Duodenal mucosa (tissue), 2 donors: ENCODE results near the gene AFTPH.
A peak's percentile ranks its signal among the peaks of the same experiment; 100 is the strongest.

Experiments
- H3K27ac ChIP-seq: one replicate; pipeline ENCODE4 v1.7.0; 2013; ENCODE audit warnings: low read depth, low read length
- H3K27me3 ChIP-seq, 2 donors: one replicate each; pipeline ENCODE4 v1.7.0; 2013; ENCODE audit warnings: low read length in 2 of 2, control low read depth in 1 of 2; ENCODE audit not compliant: insufficient read depth in 2 of 2, control insufficient read depth in 1 of 2
- H3K36me3 ChIP-seq, 2 donors: one replicate each; pipeline ENCODE4 v1.7.0; 2013; ENCODE audit warnings: low read length in 2 of 2, control low read depth in 1 of 2; ENCODE audit not compliant: insufficient read depth in 2 of 2, control insufficient read depth in 1 of 2
- H3K4me1 ChIP-seq, 2 donors: one replicate each; pipeline ENCODE4 v1.7.0; 2013; ENCODE audit warnings: low read length in 2 of 2, control low read depth in 1 of 2; ENCODE audit not compliant: insufficient read depth in 2 of 2, control insufficient read depth in 1 of 2
- H3K4me3 ChIP-seq, 2 donors: one replicate each; pipeline ENCODE4 v1.7.0; 2013; ENCODE audit warnings: low read length in 2 of 2, low read depth in 1 of 2
- H3K9ac ChIP-seq, 2 donors: one replicate each; pipeline ENCODE4 v1.7.0; 2013; ENCODE audit warnings: low read length in 2 of 2, low read depth in 1 of 2
- H3K9me3 ChIP-seq, 2 donors: one replicate each; pipeline ENCODE4 v1.7.0; 2013; ENCODE audit warnings: low read length in 2 of 2, control low read depth in 1 of 2; ENCODE audit not compliant: control insufficient read depth in 1 of 2

AFTPH gene, protein sequence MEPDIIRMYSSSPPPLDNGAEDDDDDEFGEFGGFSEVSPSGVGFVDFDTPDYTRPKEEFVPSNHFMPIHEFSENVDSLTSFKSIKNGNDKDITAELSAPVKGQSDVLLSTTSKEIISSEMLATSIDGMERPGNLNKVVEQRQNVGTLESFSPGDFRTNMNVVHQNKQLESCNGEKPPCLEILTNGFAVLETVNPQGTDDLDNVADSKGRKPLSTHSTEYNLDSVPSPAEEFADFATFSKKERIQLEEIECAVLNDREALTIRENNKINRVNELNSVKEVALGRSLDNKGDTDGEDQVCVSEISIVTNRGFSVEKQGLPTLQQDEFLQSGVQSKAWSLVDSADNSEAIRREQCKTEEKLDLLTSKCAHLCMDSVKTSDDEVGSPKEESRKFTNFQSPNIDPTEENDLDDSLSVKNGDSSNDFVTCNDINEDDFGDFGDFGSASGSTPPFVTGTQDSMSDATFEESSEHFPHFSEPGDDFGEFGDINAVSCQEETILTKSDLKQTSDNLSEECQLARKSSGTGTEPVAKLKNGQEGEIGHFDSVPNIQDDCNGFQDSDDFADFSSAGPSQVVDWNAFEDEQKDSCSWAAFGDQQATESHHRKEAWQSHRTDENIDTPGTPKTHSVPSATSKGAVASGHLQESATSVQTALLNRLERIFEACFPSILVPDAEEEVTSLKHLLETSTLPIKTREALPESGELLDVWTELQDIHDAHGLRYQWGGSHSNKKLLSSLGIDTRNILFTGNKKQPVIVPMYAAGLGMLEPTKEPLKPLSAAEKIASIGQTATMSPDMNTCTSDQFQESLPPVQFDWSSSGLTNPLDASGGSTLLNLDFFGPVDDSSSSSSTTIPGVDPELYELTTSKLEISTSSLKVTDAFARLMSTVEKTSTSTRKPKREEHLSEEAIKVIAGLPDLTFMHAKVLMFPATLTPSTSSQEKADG

DNA sequence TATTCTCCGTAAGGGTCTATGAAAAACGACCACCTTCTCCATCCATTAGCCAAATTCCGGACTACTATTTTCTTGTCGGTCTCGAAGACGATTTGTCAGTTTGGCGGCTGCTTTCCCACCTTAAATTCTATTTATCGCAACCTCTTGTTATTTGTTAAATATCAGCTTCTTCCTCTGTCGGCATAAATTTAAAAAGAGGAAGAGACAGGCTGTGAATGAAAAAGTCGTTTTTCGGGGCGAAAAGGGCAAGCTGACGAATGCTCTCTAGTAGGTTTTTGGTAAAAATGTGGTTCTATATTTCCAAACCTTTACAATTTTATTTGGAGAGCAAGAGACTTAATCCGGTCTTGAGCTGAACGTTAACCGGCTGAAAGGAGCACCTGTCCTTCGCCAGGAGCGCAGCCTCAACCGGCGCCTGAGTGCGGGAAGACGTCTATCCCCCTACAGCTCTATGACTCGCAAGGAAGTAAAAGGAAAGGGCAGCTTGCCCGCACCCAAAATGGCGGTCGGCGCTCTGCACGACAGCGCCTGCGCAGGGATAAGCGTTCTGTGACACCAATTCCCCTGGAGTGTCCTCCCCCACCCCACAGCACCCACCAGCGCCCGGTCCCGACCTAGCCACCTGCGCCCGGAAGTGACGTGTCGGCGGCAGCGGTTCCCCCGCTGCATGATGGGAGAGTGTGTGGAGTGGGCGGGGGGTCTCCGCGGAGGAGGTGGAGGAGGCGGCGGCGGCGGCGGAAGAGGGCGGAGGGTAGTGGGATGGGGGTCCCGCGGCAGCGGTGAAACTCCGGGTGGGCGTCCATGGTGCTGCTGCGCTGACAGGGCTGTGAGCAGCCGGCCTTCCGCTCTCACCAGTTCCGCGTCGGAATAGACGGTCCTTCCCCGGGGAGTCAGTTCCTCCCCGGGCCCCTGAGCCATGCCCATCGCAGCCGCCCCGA, at the start of gene AFTPH:
TSS of gene AFTPH (plus strand) at position 663 of the 938 bp plus-strand sequence. CDS start 27,147 bp downstream, outside the sequence.
- H3K9ac ChIP-seq = peak within 1 kb of the TSS; percentile 87 to 97
- H3K4me3 ChIP-seq = peak within 1 kb of the TSS; percentile 93 to 100
- no peaks in the 10 kb centered on the region for H3K9me3 ChIP-seq
- H3K4me1 ChIP-seq = peaks cover 8 to 29% of the 10 kb centered on the region in 2 donors
- H3K27me3 ChIP-seq = no peaks in the 10 kb centered on the region
- H3K36me3 ChIP-seq = no peaks in the 10 kb centered on the region
- H3K27ac ChIP-seq = peak within 1 kb of the TSS; percentile 94

DNA sequence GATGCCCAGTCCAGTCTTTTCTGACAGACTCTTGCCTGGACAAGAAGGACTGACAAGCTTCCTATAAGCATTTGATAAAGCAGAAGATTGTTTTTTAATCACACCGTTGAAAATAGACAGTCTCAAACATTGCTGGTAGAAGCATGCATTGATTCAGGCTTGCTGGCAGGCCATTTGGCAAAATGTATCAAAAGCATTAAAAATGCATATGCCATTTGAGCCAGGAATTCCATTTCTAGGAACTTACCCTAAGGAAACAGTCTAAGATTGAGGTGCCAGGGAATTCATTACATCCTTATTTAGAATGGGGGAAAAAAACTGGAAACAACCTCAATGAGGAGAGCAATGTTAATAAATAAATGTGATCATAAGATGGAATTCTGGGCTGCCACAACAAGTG, 49.5 kb upstream of the AFTPH start:
- Histone ChIP-seq H3K4me1 (peaks cover 0 to 10% of the 10 kb centered on the region in 2 donors), H3K36me3 (no peaks in the 10 kb centered on the region), H3K9ac (no peak overlapping the region), H3K9me3 (no peaks in the 10 kb centered on the region), H3K4me3 (no peak overlapping the region), H3K27ac (no peak overlapping the region), H3K27me3 (no peaks in the 10 kb centered on the region)

DNA sequence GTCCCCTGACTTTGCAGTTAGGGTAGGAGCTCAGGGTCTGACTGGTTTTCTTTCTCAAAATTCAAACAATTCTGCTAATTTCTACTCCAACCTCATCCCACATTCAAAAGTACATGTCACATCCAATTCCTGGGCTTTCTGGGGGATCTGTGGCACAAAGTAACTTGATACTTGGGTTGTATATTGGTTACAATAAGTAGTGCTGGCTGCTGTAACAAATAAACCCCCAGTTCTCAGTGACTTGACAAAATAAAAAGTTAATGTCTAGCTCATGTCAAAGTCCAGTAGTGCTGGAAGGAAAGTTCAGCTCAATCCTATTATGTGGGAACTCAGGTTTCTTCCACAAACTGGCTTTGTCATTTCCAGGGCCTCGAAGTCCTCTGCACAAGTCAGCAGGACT, 47.1 kb upstream of the AFTPH start:
- Histone ChIP-seq H3K9me3 (no peaks in the 10 kb centered on the region), H3K4me1 (peaks cover 0 to 7% of the 10 kb centered on the region in 2 donors), H3K27ac (no peak overlapping the region), H3K9ac (no peak overlapping the region), H3K27me3 (no peaks in the 10 kb centered on the region), H3K36me3 (no peaks in the 10 kb centered on the region), H3K4me3 (no peak overlapping the region)

DNA sequence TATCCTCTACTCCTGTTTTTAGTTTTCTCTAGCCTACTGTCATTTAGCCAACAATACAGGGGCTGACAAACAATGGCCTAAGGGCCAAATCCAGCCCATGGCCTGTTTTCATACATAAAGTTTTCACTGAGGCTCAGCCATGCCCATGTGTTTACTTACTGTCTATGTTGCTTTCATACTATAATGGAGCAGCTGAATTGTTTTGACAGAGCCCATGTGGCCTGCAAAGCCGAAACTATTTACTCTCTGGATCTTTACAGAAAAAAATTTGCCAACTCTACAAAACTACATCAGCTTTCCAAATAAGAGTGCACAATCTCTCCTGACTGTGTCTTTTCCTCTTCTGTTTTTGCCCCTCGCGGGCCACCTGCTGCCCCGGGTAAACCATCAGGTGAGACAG, 46.1 kb upstream of the AFTPH start:
- Histone ChIP-seq H3K9ac (no peak overlapping the region), H3K36me3 (no peaks in the 10 kb centered on the region), H3K27ac (no peak overlapping the region), H3K9me3 (no peaks in the 10 kb centered on the region), H3K4me3 (no peak overlapping the region), H3K27me3 (no peaks in the 10 kb centered on the region), H3K4me1 (peaks cover 3 to 7% of the 10 kb centered on the region in 2 donors)

DNA sequence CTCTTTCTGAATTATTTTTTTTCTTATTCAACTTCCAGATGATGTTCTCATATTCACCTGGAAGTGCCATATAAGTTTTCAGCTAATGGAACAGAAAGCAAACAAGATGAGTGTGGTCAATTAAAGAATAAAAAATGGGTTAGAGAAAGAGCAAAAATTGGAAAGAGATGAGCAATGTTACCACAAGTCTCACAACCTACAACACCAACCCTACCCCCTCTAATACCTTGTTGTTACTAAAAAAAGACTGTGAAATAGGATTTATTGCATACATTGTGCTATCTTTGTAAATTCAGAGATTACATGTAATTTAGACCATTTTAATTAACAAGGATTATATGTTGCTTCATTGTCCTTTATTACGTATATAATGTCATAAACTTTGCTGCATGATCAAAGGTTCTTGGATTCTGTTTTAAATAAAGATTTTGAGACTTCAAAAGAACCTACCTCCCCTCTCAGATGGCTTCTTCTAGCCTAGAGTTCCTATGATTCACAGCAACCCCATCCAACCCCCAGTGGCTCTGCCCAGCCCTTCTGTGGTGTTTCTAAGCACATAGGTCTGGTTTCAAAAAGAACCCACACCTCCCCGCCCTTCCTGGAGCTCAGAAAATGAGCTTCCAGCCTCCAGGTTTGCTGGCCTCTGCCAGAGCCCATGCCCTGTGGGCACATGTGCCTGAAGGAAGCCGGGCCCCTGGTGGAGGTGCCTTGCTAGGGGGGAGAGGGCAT, 45.5 kb upstream of the AFTPH start:
- Histone ChIP-seq H3K4me1 (peaks cover 6 to 7% of the 10 kb centered on the region in 2 donors), H3K36me3 (no peaks in the 10 kb centered on the region), H3K27me3 (no peaks in the 10 kb centered on the region), H3K27ac (no peak overlapping the region), H3K9ac (no peak overlapping the region), H3K9me3 (no peaks in the 10 kb centered on the region), H3K4me3 (no peak overlapping the region)

DNA sequence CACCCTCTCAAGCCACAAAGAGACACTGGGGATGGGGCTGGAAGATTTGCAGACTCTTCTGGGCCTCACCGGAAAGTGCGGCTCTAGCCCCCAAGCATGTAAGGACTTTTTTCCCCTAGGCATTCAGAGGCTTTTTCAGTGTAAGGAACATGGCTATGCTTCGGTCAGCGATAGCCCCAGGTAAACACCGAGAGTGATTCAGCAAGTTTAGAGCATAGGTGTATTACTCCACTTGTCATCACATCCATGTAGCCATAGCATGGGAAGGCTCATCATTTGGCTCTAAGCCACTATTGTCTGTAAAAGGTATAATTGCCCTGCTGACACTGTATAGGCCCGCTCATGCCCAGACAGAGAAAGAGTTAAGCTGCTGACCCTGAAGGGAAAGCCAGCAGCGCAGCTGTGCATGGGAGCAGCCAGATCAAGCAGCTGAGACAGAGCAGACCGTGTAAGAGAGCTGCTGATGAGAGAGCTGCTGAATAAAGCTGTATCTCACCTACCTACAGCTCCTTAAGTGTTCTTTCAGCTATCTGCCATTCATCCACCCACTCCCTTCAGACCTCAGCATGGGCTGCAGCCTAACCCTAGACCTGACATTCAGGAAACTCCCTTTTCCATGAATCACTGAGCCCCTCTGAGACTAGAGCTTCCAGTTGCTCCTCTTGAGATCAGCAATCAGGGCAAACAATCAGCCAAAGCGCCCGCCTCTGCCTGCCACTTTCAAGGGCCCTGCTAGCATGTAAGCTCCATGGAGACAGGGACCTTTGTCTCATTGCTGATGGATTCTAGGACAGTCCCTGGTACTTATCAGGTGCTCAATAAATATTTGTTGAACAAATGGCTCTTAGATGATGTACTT, 44.6 kb upstream of the AFTPH start:
- H3K27ac ChIP-seq = no peak overlapping the region
- no peak overlapping the region for H3K4me3 ChIP-seq
- H3K36me3 ChIP-seq = no peaks in the 10 kb centered on the region
- H3K9me3 ChIP-seq = no peaks in the 10 kb centered on the region
- no peak overlapping the region for H3K9ac ChIP-seq
- H3K4me1 ChIP-seq = peaks cover 6 to 7% of the 10 kb centered on the region in 2 donors
- no peaks in the 10 kb centered on the region for H3K27me3 ChIP-seq

DNA sequence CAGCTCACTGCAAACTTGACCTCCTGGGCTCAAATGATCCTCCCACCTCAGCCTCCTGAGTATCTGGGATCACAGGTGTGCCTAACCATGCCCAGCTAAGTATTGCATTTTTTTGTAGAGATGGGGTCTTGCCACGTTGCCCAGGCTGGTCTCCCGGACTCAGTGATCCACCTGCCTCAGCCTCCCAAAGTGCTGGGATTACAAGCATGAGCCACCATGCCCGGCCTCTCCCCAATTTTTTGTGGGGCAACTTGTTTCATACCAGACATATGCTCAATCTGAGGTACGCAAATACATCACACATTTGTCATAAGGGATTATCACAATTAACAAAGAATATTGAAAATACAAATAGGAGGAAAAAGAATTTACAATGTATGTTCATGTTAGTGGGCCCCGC, 42.5 kb upstream of the AFTPH start:
- H3K9me3 ChIP-seq = no peaks in the 10 kb centered on the region
- H3K27ac ChIP-seq = no peak overlapping the region
- peaks cover 6 to 7% of the 10 kb centered on the region in 2 donors for H3K4me1 ChIP-seq
- no peak overlapping the region for H3K9ac ChIP-seq
- no peak overlapping the region for H3K4me3 ChIP-seq
- no peaks in the 10 kb centered on the region for H3K27me3 ChIP-seq
- no peaks in the 10 kb centered on the region for H3K36me3 ChIP-seq

DNA sequence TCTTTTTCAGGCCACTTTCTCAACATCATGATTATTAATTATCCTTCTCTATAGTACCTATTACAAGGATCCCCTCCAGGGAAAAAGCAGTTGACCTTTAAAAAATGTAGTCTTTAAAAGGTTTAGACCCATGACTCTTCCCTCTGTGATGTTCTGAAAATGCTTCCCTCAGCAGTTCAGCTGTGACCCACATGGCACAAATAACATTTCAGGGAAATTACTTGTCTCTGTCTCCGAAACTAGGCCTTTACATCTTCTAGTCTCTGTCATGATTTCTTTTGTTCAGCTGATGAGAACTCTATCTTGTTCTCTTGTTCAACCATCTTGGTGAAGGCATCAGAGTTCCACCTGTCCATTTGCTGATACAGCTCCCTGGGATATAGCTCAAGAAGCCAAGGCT, 41.9 kb upstream of the AFTPH start:
- Histone ChIP-seq H3K36me3 (no peaks in the 10 kb centered on the region), H3K27ac (no peak overlapping the region), H3K27me3 (no peaks in the 10 kb centered on the region), H3K9me3 (no peaks in the 10 kb centered on the region), H3K4me1 (peaks cover 6 to 7% of the 10 kb centered on the region in 2 donors), H3K4me3 (no peak overlapping the region), H3K9ac (no peak overlapping the region)
